ENCODE measurements around the gene ATF3.

- no peak for TF ChIP-seq TAF1 (IDR thresholded peaks at IDR 0.05; ENCODE audit: borderline replicate concordance, insufficient read depth, low read length)
- TF ChIP-seq POLR2AphosphoS5 (IDR thresholded peaks at IDR 0.05; ENCODE audit: low read depth, low read length) = no peak
- no peak for TF ChIP-seq REST (IDR thresholded peaks at IDR 0.05; ENCODE audit: insufficient read depth in 1 of 2, low read depth in 2 of 2, low read length in 2 of 2)
- no peak for TF ChIP-seq SIN3A (IDR thresholded peaks at IDR 0.05; ENCODE audit: borderline replicate concordance, insufficient read depth, low read length)
Measured at GRCh38 chr1:212669600-212669999, 61.0 kb downstream of the ATF3 start.

Measured in PFSK-1 (cell line).